Panc1 (cell line): ENCODE results near the gene TMX1. TPM values are rescaled to one million over a fixed set of nuclear protein-coding genes. Genes with fewer than 3 reads are reported as not detected.
A peak's percentile ranks its signal among the peaks of the same experiment; 100 is the strongest.
"Not testable (repeated sequence)": the region's sequence is repeated elsewhere in the genome, so short reads cannot be mapped to it uniquely, and the experiment has no call there.

ENCODE experiments used
- ATAC-seq: fragments of 200-7000 bp; cut with Tn5 transposase; 2 replicates; pipeline ENCODE4 v1.9.1; 2020; ENCODE audit warnings: mild to moderate bottlenecking, moderate library complexity
- BruUV-seq: library from RNA; stranded (reverse); fragments of 400-500 nt; replicated peaks from 2 replicates; lab custom pipeline; 2021; lab: Mats Ljungman, UMichigan
- CTCF ChIA-PET: fragments of 300-600 bp; sonication (Branson Sonifier 250); formaldehyde crosslinking; loops from one replicate; lab custom pipeline; 2022; ENCODE audit warnings: antibody characterized with exemption; lab: Charles Lee
- POLR2A ChIA-PET: fragments of 300-600 bp; sonication (Branson Sonifier 250); formaldehyde crosslinking; loops from one replicate; lab custom pipeline; 2022; ENCODE audit warnings: antibody characterized with exemption; lab: Charles Lee
- DNase-seq: peaks from one replicate; pipeline ENCODE4 v3.0.0-alpha.2; 2010; ENCODE audit warnings: low read depth, low spot score
- H3K27ac ChIP-seq: 2 replicates; pipeline ENCODE4 v1.5.1; 2011; ENCODE audit warnings: mild to moderate bottlenecking, low read length, inconsistent platforms
- H3K27me3 ChIP-seq: fragments of 200-500 bp; sonication (Bioruptor generic); 2 replicates; pipeline ENCODE4 v1.6.0; 2014; ENCODE audit warnings: low read length, inconsistent platforms; ENCODE audit not compliant: control insufficient read depth, insufficient read depth
- H3K36me3 ChIP-seq: fragments of 200-500 bp; sonication (Bioruptor generic); 2 replicates; pipeline ENCODE4 v1.5.1; 2014; ENCODE audit warnings: inconsistent platforms, mild to moderate bottlenecking, low read length, moderate library complexity; ENCODE audit not compliant: control insufficient read depth, insufficient read depth
- H3K4me1 ChIP-seq: 2 replicates; pipeline ENCODE4 v1.5.1; 2011; ENCODE audit warnings: inconsistent platforms, mild to moderate bottlenecking, low read length, moderate library complexity; ENCODE audit not compliant: control insufficient read depth, insufficient read depth
- H3K4me3 ChIP-seq, 2 experiments: 2 replicates each; pipeline ENCODE4 v1.5.1; 2011 to 2012; ENCODE audit warnings: low read depth in 2 of 2, low read length in 2 of 2, mild to moderate bottlenecking in 2 of 2, inconsistent platforms in 1 of 2, moderate library complexity in 1 of 2
- H3K9me3 ChIP-seq: fragments of 200-500 bp; sonication (Bioruptor generic); 2 replicates; pipeline ENCODE4 v1.5.1; 2014; ENCODE audit warnings: low read depth, mild to moderate bottlenecking, inconsistent platforms, low read length, moderate library complexity; ENCODE audit not compliant: control insufficient read depth, insufficient read depth
- POLR2AphosphoS5 ChIP-seq: IDR thresholded peaks from 2 replicates; pipeline ENCODE4 v1.6.1; 2012; ENCODE audit warnings: mild to moderate bottlenecking, low read depth, low read length, moderate library complexity
- REST ChIP-seq, 2 experiments: IDR thresholded peaks; 2 replicates each; pipeline ENCODE4 v1.6.1; 2011 to 2012; ENCODE audit warnings: low read depth in 2 of 2, control low read depth in 1 of 2, low read length in 1 of 2, mild to moderate bottlenecking in 1 of 2, moderate library complexity in 1 of 2; ENCODE audit not compliant: insufficient read depth in 1 of 2
- SIN3A ChIP-seq: IDR thresholded peaks from 2 replicates; pipeline ENCODE4 v1.6.1; 2012; ENCODE audit warnings: low read depth, mild to moderate bottlenecking, low read length, moderate library complexity, borderline replicate concordance; ENCODE audit not compliant: insufficient read depth
- TCF7L2 ChIP-seq: IDR thresholded peaks from 2 replicates; pipeline ENCODE4 v1.6.1; 2011; ENCODE audit warnings: mild to moderate bottlenecking, low read depth, low read length, inconsistent platforms
- in situ Hi-C: cut with HindIII; loops from 2 replicates; pipeline ENCODE4 v1.10.0; 2016; ENCODE audit warnings: low sequenced_read_pairs, low pct_unique_long_range_greater_than_20kb
- intact Hi-C: fragments of 100-400 bp; cut with micrococcal nuclease; formaldehyde crosslinking; loops from one replicate; pipeline ENCODE4 v1.10.0; 2022; ENCODE audit not compliant: unreplicated experiment
- total RNA-seq: library from RNA; stranded (reverse); gene quantifications from one replicate; pipeline ENCODE4 v1.2.1, GENCODE V29; 2021; ENCODE audit not compliant: unreplicated experiment
- TF ChIP-seq, protein P1 (sequence below): fragments of 450-650 bp; IDR thresholded peaks from 2 replicates; pipeline ENCODE4 v1.5.1; 2017; ENCODE audit warnings: mild to moderate bottlenecking

TMX1 gene
- total RNA-seq, 1 experiment from 2014 or later = 34.9 TPM

DNA sequence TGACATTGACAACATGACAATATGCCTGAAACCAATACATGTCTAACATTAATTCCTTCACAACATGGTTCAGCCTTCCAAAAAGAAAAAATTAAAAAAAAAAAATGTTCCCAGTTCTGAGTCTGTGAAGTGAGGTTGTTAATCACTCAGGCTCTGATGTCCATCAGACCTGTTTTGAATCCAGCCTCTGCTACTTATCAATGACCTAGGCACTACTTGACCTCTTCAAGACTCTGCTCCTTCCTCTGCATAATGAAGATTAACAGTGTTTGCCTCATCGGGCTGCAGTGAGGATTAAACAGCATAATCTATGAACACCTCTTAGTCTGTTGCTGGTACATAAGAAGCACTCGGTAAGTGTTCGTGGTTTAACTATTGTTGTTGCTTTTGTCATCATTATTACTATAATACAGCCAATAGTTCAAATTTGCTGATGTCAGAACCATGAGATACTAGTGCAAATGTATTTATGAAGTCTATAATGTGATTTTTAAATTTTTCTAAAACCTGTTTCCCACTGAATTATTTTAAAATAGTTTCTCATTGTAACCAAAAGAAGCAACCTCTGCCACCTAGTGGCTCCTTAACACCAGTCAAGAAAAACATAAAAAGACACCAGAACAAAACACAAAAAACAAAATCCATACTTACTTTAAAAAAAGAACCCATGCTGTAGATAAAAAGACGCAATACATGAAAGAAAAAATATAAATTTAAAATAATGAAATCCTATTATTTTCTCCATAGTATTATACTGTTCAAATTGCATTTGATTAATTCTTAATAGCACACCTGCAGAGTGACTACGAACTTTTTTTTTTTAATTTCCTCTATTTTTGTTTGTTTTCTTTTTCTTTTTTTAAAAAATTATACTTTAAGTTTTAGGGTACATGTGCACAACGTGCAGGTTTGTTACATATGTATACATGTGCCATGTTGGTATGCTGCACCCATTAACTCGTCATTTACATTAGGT is 20.3 kb upstream of the TMX1 start:
- POLR2A ChIA-PET = interaction anchor here (0.7 kb wide), 1 partner anchor 969 kb away, joined by 4 read pairs; no protein-coding TSS in a partner anchor
- ATAC-seq (no peak), DNase-seq (no peak)
- peaks cover 2% of the 10 kb centered on the region; the same call in 1 of the 2 replicates for H3K27me3 ChIP-seq
- H3K27ac ChIP-seq = no peak overlapping the region
- CTCF ChIA-PET = no interaction called here
- no peaks in the 10 kb centered on the region for H3K4me1 ChIP-seq
- TF ChIP-seq, protein P1, sequence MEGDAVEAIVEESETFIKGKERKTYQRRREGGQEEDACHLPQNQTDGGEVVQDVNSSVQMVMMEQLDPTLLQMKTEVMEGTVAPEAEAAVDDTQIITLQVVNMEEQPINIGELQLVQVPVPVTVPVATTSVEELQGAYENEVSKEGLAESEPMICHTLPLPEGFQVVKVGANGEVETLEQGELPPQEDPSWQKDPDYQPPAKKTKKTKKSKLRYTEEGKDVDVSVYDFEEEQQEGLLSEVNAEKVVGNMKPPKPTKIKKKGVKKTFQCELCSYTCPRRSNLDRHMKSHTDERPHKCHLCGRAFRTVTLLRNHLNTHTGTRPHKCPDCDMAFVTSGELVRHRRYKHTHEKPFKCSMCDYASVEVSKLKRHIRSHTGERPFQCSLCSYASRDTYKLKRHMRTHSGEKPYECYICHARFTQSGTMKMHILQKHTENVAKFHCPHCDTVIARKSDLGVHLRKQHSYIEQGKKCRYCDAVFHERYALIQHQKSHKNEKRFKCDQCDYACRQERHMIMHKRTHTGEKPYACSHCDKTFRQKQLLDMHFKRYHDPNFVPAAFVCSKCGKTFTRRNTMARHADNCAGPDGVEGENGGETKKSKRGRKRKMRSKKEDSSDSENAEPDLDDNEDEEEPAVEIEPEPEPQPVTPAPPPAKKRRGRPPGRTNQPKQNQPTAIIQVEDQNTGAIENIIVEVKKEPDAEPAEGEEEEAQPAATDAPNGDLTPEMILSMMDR = peak; percentile 48; the same call in 1 of the 2 replicates
- TF ChIP-seq REST (IDR thresholded peaks at IDR 0.05; ENCODE audit: insufficient read depth in 1 of 2, low read depth in 2 of 2, low read length in 1 of 2) (no peak), POLR2AphosphoS5 (no peak), TCF7L2 (no peak), SIN3A (no peak)
- BruUV-seq = no TSS peak
- no peaks in the 10 kb centered on the region for H3K9me3 ChIP-seq
- in situ Hi-C loops (no loop called here), intact Hi-C loops (loop anchor here (10.0 kb wide), 1 partner anchor 265 kb away; no protein-coding TSS in a partner anchor)
- H3K4me3 ChIP-seq = no peak overlapping the region
- H3K36me3 ChIP-seq = no peaks in the 10 kb centered on the region

- H3K27ac ChIP-seq, intact Hi-C loops, DNase-seq, BruUV-seq, H3K27me3 ChIP-seq, POLR2A ChIA-PET, in situ Hi-C loops, H3K9me3 ChIP-seq, ATAC-seq, H3K4me1 ChIP-seq, H3K36me3 ChIP-seq, H3K4me3 ChIP-seq: not testable (repeated sequence)
- CTCF ChIA-PET = interaction anchor here (0.6 kb wide), 1 partner anchor 401 kb away, joined by 4 read pairs; no protein-coding TSS in a partner anchor
These were observed 16.6 kb upstream of the TMX1 start for GRCh38 chr14:51223463-51223862.
